ENCODE data around the gene SREBF1.

SREBF1 gene

GRCh38 chr17:17772231-17772630 lies 64.6 kb downstream of the SREBF1 start:
- no peak for DNase-seq

- DNase-seq: no peak
These were observed 65.1 kb downstream of the SREBF1 start for GRCh38 chr17:17771498-17772201.

- no peak for DNase-seq
These were observed 66.1 kb downstream of the SREBF1 start for GRCh38 chr17:17770632-17771044.

- DNase-seq: no peak
These were observed 66.7 kb downstream of the SREBF1 start for GRCh38 chr17:17769869-17770631.

- no peak for DNase-seq
These were observed 68.2 kb downstream of the SREBF1 start for GRCh38 chr17:17768424-17769088.

- no peak for DNase-seq
These were observed 68.8 kb downstream of the SREBF1 start for GRCh38 chr17:17767887-17768418.

GRCh38 chr17:17767154-17767869 lies 69.5 kb downstream of the SREBF1 start:
- DNase-seq: no peak

- DNase-seq: no peak
These were observed 70.1 kb downstream of the SREBF1 start for GRCh38 chr17:17766744-17767120.

GRCh38 chr17:17766077-17766743 lies 70.6 kb downstream of the SREBF1 start:
- DNase-seq: no peak

GRCh38 chr17:17765359-17766076 lies 71.3 kb downstream of the SREBF1 start:
- DNase-seq: no peak

GRCh38 chr17:17763734-17764133 lies 73.1 kb downstream of the SREBF1 start:
- no peak for DNase-seq

GRCh38 chr17:17763136-17763535 lies 73.7 kb downstream of the SREBF1 start:
- peak; percentile 86 for DNase-seq

GRCh38 chr17:17762744-17763105 lies 74.1 kb downstream of the SREBF1 start:
- no peak for DNase-seq

Data from islet precursor cell (in vitro differentiated cells).